Ishikawa (cell line): ENCODE measurements around the gene EPHB1.

Experiments used
- CEBPB ChIP-seq: IDR thresholded peaks from 2 replicates; pipeline ENCODE4 v1.6.1; 2012
- CREB1 ChIP-seq: IDR thresholded peaks from 2 replicates; pipeline ENCODE4 v1.6.1; 2012; ENCODE audit warnings: low read depth
- EGR1 ChIP-seq: IDR thresholded peaks from 2 replicates; pipeline ENCODE4 v1.6.1; 2012
- EP300 ChIP-seq: IDR thresholded peaks from 2 replicates; pipeline ENCODE4 v1.6.1; 2012; ENCODE audit warnings: borderline replicate concordance
- FOXM1 ChIP-seq: IDR thresholded peaks from 2 replicates; pipeline ENCODE4 v1.6.1; 2012; ENCODE audit warnings: low read depth, borderline replicate concordance
- NFIC ChIP-seq: IDR thresholded peaks from 2 replicates; pipeline ENCODE4 v1.6.1; 2012
- RAD21 ChIP-seq: IDR thresholded peaks from 2 replicates; pipeline ENCODE4 v1.6.1; 2012; ENCODE audit warnings: low read depth
- TAF1 ChIP-seq: IDR thresholded peaks from 2 replicates; pipeline ENCODE4 v1.6.1; 2012; ENCODE audit warnings: low read depth, mild to moderate bottlenecking
- TCF12 ChIP-seq: IDR thresholded peaks from 2 replicates; pipeline ENCODE4 v1.6.1; 2012; ENCODE audit warnings: low read depth
- TEAD4 ChIP-seq: IDR thresholded peaks from 2 replicates; pipeline ENCODE4 v1.6.1; 2012
- YY1 ChIP-seq: IDR thresholded peaks from 2 replicates; pipeline ENCODE4 v1.6.1; 2012; ENCODE audit warnings: low read depth
- ZBTB7A ChIP-seq: IDR thresholded peaks from 2 replicates; pipeline ENCODE4 v1.6.1; 2012; ENCODE audit warnings: low read depth
- TF ChIP-seq, protein P1 (sequence below): IDR thresholded peaks from 2 replicates; pipeline ENCODE4 v1.6.1; 2012; ENCODE audit warnings: low read depth, mild to moderate bottlenecking
- TF ChIP-seq, protein P2 (sequence below): IDR thresholded peaks from 2 replicates; pipeline ENCODE4 v1.6.1; 2012
- TF ChIP-seq, protein P3 (sequence below): IDR thresholded peaks from 2 replicates; pipeline ENCODE4 v1.6.1; 2012

EPHB1 gene

DNA sequence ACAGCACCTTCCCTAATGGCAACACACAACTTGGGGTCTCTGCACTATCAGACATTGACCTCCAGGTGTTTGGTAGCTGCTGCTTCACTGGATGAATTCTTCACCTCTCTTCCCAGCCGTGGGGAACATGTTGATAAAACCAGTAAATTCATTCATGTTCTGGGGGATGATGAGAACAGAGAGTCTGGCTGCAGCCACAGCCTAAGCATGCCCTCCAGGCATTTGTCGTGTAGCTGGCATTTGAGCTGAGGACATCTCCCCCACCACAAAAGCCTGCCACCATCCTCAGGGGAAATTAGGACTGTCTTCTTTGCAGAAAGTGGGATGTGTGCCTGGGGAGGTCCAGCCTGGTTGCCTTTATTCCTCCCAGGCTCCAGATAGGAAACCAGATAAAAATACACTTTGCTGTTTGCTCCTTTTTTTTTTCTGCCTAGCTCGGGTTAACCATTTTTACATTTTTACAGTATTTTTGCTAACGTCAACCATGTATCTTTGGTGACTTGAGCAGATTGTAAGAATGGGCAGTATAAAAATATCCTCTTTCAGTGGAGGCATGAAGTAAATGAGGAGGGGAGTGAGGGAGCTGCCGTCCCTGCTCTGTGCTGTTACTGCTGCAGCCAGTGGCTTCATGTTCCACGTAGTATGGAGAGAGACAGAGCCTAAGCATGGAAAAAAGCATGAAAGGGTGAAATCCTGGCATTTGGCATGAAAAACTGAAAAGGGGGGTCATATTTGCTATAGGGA, 444.0 kb downstream of the EPHB1 start:
- TF ChIP-seq ZBTB7A, result no peak
- no peak for TF ChIP-seq RAD21
- TF ChIP-seq TEAD4, result no peak
- TF ChIP-seq, protein P1, sequence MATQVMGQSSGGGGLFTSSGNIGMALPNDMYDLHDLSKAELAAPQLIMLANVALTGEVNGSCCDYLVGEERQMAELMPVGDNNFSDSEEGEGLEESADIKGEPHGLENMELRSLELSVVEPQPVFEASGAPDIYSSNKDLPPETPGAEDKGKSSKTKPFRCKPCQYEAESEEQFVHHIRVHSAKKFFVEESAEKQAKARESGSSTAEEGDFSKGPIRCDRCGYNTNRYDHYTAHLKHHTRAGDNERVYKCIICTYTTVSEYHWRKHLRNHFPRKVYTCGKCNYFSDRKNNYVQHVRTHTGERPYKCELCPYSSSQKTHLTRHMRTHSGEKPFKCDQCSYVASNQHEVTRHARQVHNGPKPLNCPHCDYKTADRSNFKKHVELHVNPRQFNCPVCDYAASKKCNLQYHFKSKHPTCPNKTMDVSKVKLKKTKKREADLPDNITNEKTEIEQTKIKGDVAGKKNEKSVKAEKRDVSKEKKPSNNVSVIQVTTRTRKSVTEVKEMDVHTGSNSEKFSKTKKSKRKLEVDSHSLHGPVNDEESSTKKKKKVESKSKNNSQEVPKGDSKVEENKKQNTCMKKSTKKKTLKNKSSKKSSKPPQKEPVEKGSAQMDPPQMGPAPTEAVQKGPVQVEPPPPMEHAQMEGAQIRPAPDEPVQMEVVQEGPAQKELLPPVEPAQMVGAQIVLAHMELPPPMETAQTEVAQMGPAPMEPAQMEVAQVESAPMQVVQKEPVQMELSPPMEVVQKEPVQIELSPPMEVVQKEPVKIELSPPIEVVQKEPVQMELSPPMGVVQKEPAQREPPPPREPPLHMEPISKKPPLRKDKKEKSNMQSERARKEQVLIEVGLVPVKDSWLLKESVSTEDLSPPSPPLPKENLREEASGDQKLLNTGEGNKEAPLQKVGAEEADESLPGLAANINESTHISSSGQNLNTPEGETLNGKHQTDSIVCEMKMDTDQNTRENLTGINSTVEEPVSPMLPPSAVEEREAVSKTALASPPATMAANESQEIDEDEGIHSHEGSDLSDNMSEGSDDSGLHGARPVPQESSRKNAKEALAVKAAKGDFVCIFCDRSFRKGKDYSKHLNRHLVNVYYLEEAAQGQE, result no peak
- TF ChIP-seq, protein P2, sequence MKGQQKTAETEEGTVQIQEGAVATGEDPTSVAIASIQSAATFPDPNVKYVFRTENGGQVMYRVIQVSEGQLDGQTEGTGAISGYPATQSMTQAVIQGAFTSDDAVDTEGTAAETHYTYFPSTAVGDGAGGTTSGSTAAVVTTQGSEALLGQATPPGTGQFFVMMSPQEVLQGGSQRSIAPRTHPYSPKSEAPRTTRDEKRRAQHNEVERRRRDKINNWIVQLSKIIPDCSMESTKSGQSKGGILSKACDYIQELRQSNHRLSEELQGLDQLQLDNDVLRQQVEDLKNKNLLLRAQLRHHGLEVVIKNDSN, result no peak
- no peak for TF ChIP-seq TCF12
- no peak for TF ChIP-seq CEBPB
- no peak for TF ChIP-seq FOXM1
- TF ChIP-seq YY1, result no peak
- TF ChIP-seq, protein P3, sequence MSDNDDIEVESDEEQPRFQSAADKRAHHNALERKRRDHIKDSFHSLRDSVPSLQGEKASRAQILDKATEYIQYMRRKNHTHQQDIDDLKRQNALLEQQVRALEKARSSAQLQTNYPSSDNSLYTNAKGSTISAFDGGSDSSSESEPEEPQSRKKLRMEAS, result no peak
- no peak for TF ChIP-seq EGR1

- TF ChIP-seq ZBTB7A (no peak), YY1 (no peak), RAD21 (no peak), NFIC (no peak), FOXM1 (no peak), CEBPB (no peak), EP300 (no peak), CREB1 (no peak), TEAD4 (no peak), TAF1 (no peak), TCF12 (no peak)
- TF ChIP-seq, protein P3, result no peak
- TF ChIP-seq, protein P2, result no peak
Measured at GRCh38 chr3:135239615-135239884, 444.5 kb downstream of the EPHB1 start.

DNA sequence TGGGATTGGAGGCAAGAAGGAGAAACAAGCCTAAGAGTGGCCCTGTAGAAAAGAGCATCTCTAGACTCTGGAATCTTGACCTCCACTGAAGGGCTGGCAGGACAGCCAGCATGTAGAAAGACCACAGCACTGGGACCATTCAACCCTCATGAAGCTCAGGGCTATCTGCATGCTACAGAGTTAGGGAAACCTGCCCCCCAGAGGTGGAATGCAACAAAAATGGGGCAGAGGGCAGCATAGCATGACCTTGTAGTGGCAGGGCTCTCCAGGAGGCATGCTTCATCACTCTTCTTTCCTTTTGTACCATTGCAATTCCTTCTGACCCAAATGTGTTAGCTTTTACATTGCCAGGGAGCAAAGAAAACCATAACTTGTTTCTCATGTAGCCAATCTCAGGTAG, 445.4 kb downstream of the EPHB1 start:
- TF ChIP-seq TEAD4, result no peak
- TF ChIP-seq NFIC, result no peak
- no peak for TF ChIP-seq YY1
- no peak; the same call in 1 of the 2 replicates for TF ChIP-seq RAD21
- no peak for TF ChIP-seq EP300
- TF ChIP-seq TAF1, result no peak
- TF ChIP-seq, protein P2, result no peak
- no peak for TF ChIP-seq EGR1
- TF ChIP-seq, protein P1, result no peak
- TF ChIP-seq, protein P3, result no peak
- TF ChIP-seq FOXM1, result no peak
- no peak for TF ChIP-seq ZBTB7A
- no peak for TF ChIP-seq CEBPB
- no peak for TF ChIP-seq CREB1
- no peak for TF ChIP-seq TCF12

GRCh38 chr3:135242285-135242684, 447.2 kb downstream of the EPHB1 start:
- TF ChIP-seq, protein P2, result no peak
- TF ChIP-seq CREB1 (no peak), NFIC (no peak), YY1 (no peak), CEBPB (no peak), EGR1 (no peak), ZBTB7A (no peak), TAF1 (no peak), RAD21 (no peak)
- TF ChIP-seq, protein P1, result no peak
- TF ChIP-seq, protein P3, result no peak
